T-cell (primary cell): ENCODE data around the gene ZFP2. TPM values are rescaled to one million over a fixed set of nuclear protein-coding genes. Genes with fewer than 3 reads are reported as not detected.
"Not testable (repeated sequence)": the region's sequence is repeated elsewhere in the genome, so short reads cannot be mapped to it uniquely, and the experiment has no call there.

Experiments
- ATAC-seq, 4 experiments: fragments of 200-7000 bp in 3 of 4; fragments of 150-1000 bp in 1 of 4; cut with Tn5 transposase; replicated peaks in 1 of 4; 1 replicate in 3 of 4; 2 replicates in 1 of 4; pipeline ENCODE4 v1.10.0; 2021; ENCODE audit warnings: moderate library complexity in 3 of 4, mild to moderate bottlenecking in 2 of 4, moderate number of reproducible peaks in 1 of 4
- CTCF ChIA-PET, 2 donors: fragments of 300-600 bp; sonication (Branson Sonifier 250); formaldehyde crosslinking; loops; one replicate each; lab custom pipeline; 2022; ENCODE audit warnings: antibody characterized with exemption in 2 of 2; lab: Charles Lee
- POLR2A ChIA-PET, 2 donors: fragments of 300-600 bp; sonication (Branson Sonifier 250); formaldehyde crosslinking; loops; one replicate each; lab custom pipeline; 2022; ENCODE audit warnings: antibody characterized with exemption in 2 of 2; lab: Charles Lee
- DNase-seq, 35 experiments: peaks; one replicate each; pipeline versions ENCODE4 v3.0.0 to v3.0.0-alpha.2; 2013 to 2023
- H3K27ac ChIP-seq: one replicate; pipeline ENCODE4 v1.5.1; 2013; ENCODE audit warnings: low read length
- H3K27me3 ChIP-seq, 2 experiments: replicated peaks in 1 of 2; 1 replicate in 1 of 2; 2 replicates in 1 of 2; pipeline versions ENCODE4 v1.6.1 to v1.7.0; 2013; ENCODE audit warnings: low read length in 1 of 2, mixed read lengths in 1 of 2; ENCODE audit not compliant: control insufficient read depth in 2 of 2, insufficient read depth in 2 of 2; ENCODE audit errors: extremely low read depth in 1 of 2
- H3K36me3 ChIP-seq, 2 donors: 1 replicate in 1 of 2; 2 replicates in 1 of 2; pipeline versions ENCODE4 v1.6.1 to v1.7.0; 2013; ENCODE audit warnings: low read length in 1 of 2; ENCODE audit not compliant: control insufficient read depth in 2 of 2, insufficient read depth in 1 of 2; ENCODE audit errors: extremely low read depth in 1 of 2
- H3K4me1 ChIP-seq, 2 experiments: 1 replicate in 1 of 2; 2 replicates in 1 of 2; pipeline versions ENCODE4 v1.6.1 to v1.7.0; 2013; ENCODE audit warnings: low read length in 2 of 2, mixed read lengths in 1 of 2; ENCODE audit not compliant: insufficient read depth in 2 of 2, control insufficient read depth in 1 of 2; ENCODE audit errors: extremely low read depth in 1 of 2
- H3K4me3 ChIP-seq, 2 donors: 1 replicate in 1 of 2; 2 replicates in 1 of 2; pipeline versions ENCODE4 v1.5.1 to v1.7.0; 2013; ENCODE audit warnings: mild to moderate bottlenecking in 2 of 2, low read length in 1 of 2, moderate library complexity in 1 of 2; ENCODE audit not compliant: control insufficient read depth in 1 of 2; ENCODE audit errors: extremely low read depth in 1 of 2
- H3K9me3 ChIP-seq: 2 replicates; pipeline ENCODE4 v1.7.0; 2013
- H3K27ac Mint-ChIP-seq, 2 donors: one replicate each; pipeline ENCODE4 v1.8.0; 2020 to 2021; ENCODE audit warnings: mild to moderate bottlenecking in 2 of 2, mixed read lengths in 2 of 2
- H3K27me3 Mint-ChIP-seq, 2 donors: one replicate each; pipeline ENCODE4 v1.8.0; 2021 to 2022; ENCODE audit warnings: mixed read lengths in 2 of 2
- H3K36me3 Mint-ChIP-seq: one replicate; pipeline ENCODE4 v1.8.0; 2021; ENCODE audit warnings: mixed read lengths
- H3K4me1 Mint-ChIP-seq, 3 donors: one replicate each; pipeline ENCODE4 v1.8.0; 2020 to 2022; ENCODE audit warnings: mixed read lengths in 3 of 3, mild to moderate bottlenecking in 1 of 3
- H3K4me3 Mint-ChIP-seq, 3 donors: one replicate each; pipeline ENCODE4 v1.8.0; 2020 to 2022; ENCODE audit warnings: mild to moderate bottlenecking in 3 of 3, mixed read lengths in 3 of 3, moderate library complexity in 3 of 3
- H3K9me3 Mint-ChIP-seq, 3 donors: one replicate each; pipeline ENCODE4 v1.8.0; 2020 to 2022; ENCODE audit warnings: mixed read lengths in 3 of 3
- WGBS: methylation state at CpG from one replicate; pipeline ENCODE4 v1.1.5; 2013; ENCODE audit warnings: missing lambda C conversion rate; ENCODE audit not compliant: insufficient coverage; 5-methylcytosine and 5-hydroxymethylcytosine counted together
- total RNA-seq, 35 experiments: library from RNA in 6 of 35; stranded (reverse) in 6 of 35; fragments of 120-200 nt in 1 of 35; gene quantifications; one replicate each; pipeline versions ENCODE4 v1.2.1 to v1.2.4 and lab custom pipeline; 2013 to 2026

ZFP2 gene
- total RNA-seq, 5 donors from 2014 or later (not counting 1 experiment from before 2014, with no cell fraction given), result 0.65 to 1.8 (median 1.1) TPM

GRCh38 chr5:178860615-178861014, 35.1 kb upstream of the ZFP2 start:
- H3K27me3 Mint-ChIP-seq, H3K27me3 ChIP-seq, H3K27ac ChIP-seq, H3K27ac Mint-ChIP-seq, ATAC-seq, H3K9me3 Mint-ChIP-seq, H3K36me3 ChIP-seq, POLR2A ChIA-PET, H3K9me3 ChIP-seq, DNase-seq, CTCF ChIA-PET: not testable (repeated sequence)
- peak overlapping the region in 1 of 3 donors; percentile 83 for H3K4me3 Mint-ChIP-seq
- Histone ChIP-seq H3K4me1 (peaks cover 4 to 16% of the 10 kb centered on the region in 2 experiments), H3K4me3 (peak overlapping the region in 1 of 2 donors; percentile 65)
- H3K36me3 Mint-ChIP-seq, result peaks cover 34% of the 10 kb centered on the region
- peaks cover 28 to 33% (median 32%) of the 10 kb centered on the region in 3 donors for H3K4me1 Mint-ChIP-seq
- WGBS, result no CpG with 5 or more reads among the region's 31 CpGs

- H3K27me3 Mint-ChIP-seq, result no peaks in the 10 kb centered on the region
- Histone ChIP-seq H3K4me3 (no peak overlapping the region), H3K27ac (no peak overlapping the region), H3K36me3 (peaks cover under 1 to 18% of the 10 kb centered on the region in 2 donors), H3K4me1 (peaks cover 4 to 16% of the 10 kb centered on the region in 2 experiments), H3K9me3 (no peaks in the 10 kb centered on the region), H3K27me3 (no peaks in the 10 kb centered on the region)
- CTCF ChIA-PET, result no interaction called here
- no peak for DNase-seq
- ATAC-seq, result no peak
- H3K4me3 Mint-ChIP-seq, result peak overlapping the region; percentile 66 to 77 (median 69)
- H3K27ac Mint-ChIP-seq, result peak overlapping the region in 1 of 2 donors; percentile 62
- H3K9me3 Mint-ChIP-seq, result no peaks in the 10 kb centered on the region
- WGBS, result 100% methylated on average over 3 of the region's 8 CpGs
- peaks cover 28 to 33% (median 32%) of the 10 kb centered on the region in 3 donors for H3K4me1 Mint-ChIP-seq
- peaks cover 44% of the 10 kb centered on the region for H3K36me3 Mint-ChIP-seq
- POLR2A ChIA-PET, result no interaction called here
Measured at GRCh38 chr5:178861627-178862026, 34.1 kb upstream of the ZFP2 start.

GRCh38 chr5:178866946-178867345, 28.8 kb upstream of the ZFP2 start:
- ChIA-PET CTCF (no interaction called here), POLR2A (no interaction called here)
- Mint-ChIP-seq H3K27me3 (no peaks in the 10 kb centered on the region), H3K27ac (no peak overlapping the region), H3K4me3 (no peak overlapping the region), H3K4me1 (peaks cover 12 to 16% (median 14%) of the 10 kb centered on the region in 3 donors), H3K9me3 (peaks cover 12 to 22% (median 13%) of the 10 kb centered on the region in 3 donors), H3K36me3 (peaks cover 86% of the 10 kb centered on the region)
- H3K27ac ChIP-seq, result no peak overlapping the region
- WGBS, result no CpG with 5 or more reads among the region's 4 CpGs
- peaks cover 22 to 60% of the 10 kb centered on the region in 2 donors for H3K36me3 ChIP-seq
- H3K9me3 ChIP-seq, result peaks cover 2% of the 10 kb centered on the region
- no peaks in the 10 kb centered on the region for H3K27me3 ChIP-seq
- ATAC-seq (no peak), DNase-seq (no peak)
- no peak overlapping the region for H3K4me3 ChIP-seq
- peaks cover 2 to 6% of the 10 kb centered on the region in 2 experiments for H3K4me1 ChIP-seq

GRCh38 chr5:178869577-178869976, 26.1 kb upstream of the ZFP2 start:
- 89% methylated on average over 7 of the region's 8 CpGs for WGBS
- ATAC-seq (no peak), DNase-seq (no peak)
- H3K36me3 ChIP-seq, result peaks cover 26 to 71% of the 10 kb centered on the region in 2 donors
- peaks cover 8% of the 10 kb centered on the region for H3K9me3 ChIP-seq
- no peaks in the 10 kb centered on the region for H3K27me3 ChIP-seq
- H3K4me1 ChIP-seq, result no peaks in the 10 kb centered on the region
- no peak overlapping the region for H3K4me3 ChIP-seq
- H3K4me1 Mint-ChIP-seq, result peaks cover 10 to 13% (median 12%) of the 10 kb centered on the region in 3 donors
- peaks cover 26 to 43% (median 30%) of the 10 kb centered on the region in 3 donors for H3K9me3 Mint-ChIP-seq
- CTCF ChIA-PET, result no interaction called here
- no peak overlapping the region for H3K27ac Mint-ChIP-seq
- peak overlapping the region in 1 of 3 donors; percentile 13 for H3K4me3 Mint-ChIP-seq
- no peaks in the 10 kb centered on the region for H3K27me3 Mint-ChIP-seq
- POLR2A ChIA-PET, result no interaction called here
- peaks cover 97% of the 10 kb centered on the region for H3K36me3 Mint-ChIP-seq
- no peak overlapping the region for H3K27ac ChIP-seq

GRCh38 chr5:178870411-178870810, 25.3 kb upstream of the ZFP2 start:
- POLR2A ChIA-PET, result no interaction called here
- Histone ChIP-seq H3K4me1 (no peaks in the 10 kb centered on the region), H3K9me3 (peaks cover 10% of the 10 kb centered on the region), H3K36me3 (peaks cover 32 to 78% of the 10 kb centered on the region in 2 donors), H3K27me3 (no peaks in the 10 kb centered on the region), H3K27ac (no peak overlapping the region), H3K4me3 (no peak overlapping the region)
- no peak for DNase-seq
- no peak for ATAC-seq
- Mint-ChIP-seq H3K9me3 (peaks cover 31 to 51% (median 33%) of the 10 kb centered on the region in 3 donors), H3K27ac (no peak overlapping the region), H3K27me3 (no peaks in the 10 kb centered on the region), H3K4me3 (no peak overlapping the region), H3K36me3 (peaks cover 97% of the 10 kb centered on the region), H3K4me1 (peaks cover 11 to 15% (median 12%) of the 10 kb centered on the region in 3 donors)
- CTCF ChIA-PET, result no interaction called here
- WGBS, result 95% methylated on average over 8 of the region's 8 CpGs

- CTCF ChIA-PET, result no interaction called here
Measured at GRCh38 chr5:178872302-178872701, 23.4 kb upstream of the ZFP2 start.

More at GRCh38 chr5:178872302-178872701, 23.4 kb upstream of the ZFP2 start:
- Histone ChIP-seq H3K27ac (no peak overlapping the region), H3K36me3 (peaks cover 34 to 75% of the 10 kb centered on the region in 2 donors), H3K9me3 (peaks cover 10% of the 10 kb centered on the region), H3K27me3 (no peaks in the 10 kb centered on the region), H3K4me1 (no peaks in the 10 kb centered on the region), H3K4me3 (no peak overlapping the region)
- WGBS, result no CpG with 5 or more reads among the region's 1 CpG
- Mint-ChIP-seq H3K9me3 (peaks cover 36 to 65% (median 44%) of the 10 kb centered on the region in 3 donors), H3K4me1 (peaks cover 9 to 15% (median 12%) of the 10 kb centered on the region in 3 donors), H3K27ac (no peak overlapping the region), H3K36me3 (peaks cover 97% of the 10 kb centered on the region), H3K4me3 (no peak overlapping the region), H3K27me3 (no peaks in the 10 kb centered on the region)
- DNase-seq (no peak), ATAC-seq (no peak)
- POLR2A ChIA-PET, result no interaction called here
